ENCODE results near the gene POMT1.
A peak's percentile ranks its signal among the peaks of the same experiment; 100 is the strongest.
"Not testable (repeated sequence)": the region's sequence is repeated elsewhere in the genome, so short reads cannot be mapped to it uniquely, and the experiment has no call there.

POMT1 gene

GRCh38 chr9:131524665-131525315, 22.1 kb downstream of the POMT1 start:
- no peak for DNase-seq (ENCODE audit: low read depth)

DNA sequence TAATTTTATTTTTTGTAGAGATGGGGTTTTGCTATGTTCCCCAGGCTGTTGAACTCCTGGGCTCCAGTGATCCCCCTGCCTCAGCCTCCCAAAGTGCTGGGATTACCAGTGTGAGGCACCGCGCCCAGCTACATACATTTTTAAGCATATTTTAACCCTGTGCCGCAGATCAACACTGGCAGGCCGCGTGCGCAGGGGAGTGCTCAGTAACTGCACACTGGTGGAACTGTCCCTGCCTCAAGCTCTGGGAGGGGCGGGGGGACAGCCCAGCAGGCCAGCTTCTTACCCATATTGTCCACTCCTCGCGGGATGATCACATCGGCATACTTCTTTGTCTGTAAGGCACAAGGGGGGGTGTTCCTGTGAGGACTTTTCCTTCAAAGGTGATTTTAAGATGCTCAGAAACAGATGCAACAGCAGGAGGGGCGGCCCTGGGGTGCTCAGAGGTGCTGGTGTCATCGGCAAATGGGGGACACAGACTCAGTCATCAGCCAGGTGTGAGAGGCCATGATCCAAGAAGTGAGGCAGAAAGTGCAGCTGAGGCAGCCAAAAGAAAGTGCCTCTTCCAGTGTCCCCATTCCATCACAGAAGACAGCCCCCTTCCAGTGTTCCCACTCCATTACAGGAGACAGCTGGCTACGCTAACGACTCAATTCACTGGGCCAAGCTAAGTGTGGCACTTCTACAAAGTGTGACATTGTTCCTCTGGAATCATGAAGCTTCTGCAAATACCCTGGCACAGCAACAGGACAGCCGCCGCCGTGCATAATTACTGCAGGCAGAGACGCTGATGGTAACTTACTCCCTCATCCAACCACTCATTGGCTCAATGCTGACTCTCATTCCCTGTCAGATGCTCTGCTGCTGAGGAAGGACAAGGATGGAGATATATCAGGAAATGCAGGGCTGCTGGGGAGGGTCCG, 23.2 kb downstream of the POMT1 start:
- DNase-seq (ENCODE audit: low read depth), result no peak

GRCh38 chr9:131528186-131528585, 25.5 kb downstream of the POMT1 start:
- no peak for DNase-seq (ENCODE audit: low read depth)

DNA sequence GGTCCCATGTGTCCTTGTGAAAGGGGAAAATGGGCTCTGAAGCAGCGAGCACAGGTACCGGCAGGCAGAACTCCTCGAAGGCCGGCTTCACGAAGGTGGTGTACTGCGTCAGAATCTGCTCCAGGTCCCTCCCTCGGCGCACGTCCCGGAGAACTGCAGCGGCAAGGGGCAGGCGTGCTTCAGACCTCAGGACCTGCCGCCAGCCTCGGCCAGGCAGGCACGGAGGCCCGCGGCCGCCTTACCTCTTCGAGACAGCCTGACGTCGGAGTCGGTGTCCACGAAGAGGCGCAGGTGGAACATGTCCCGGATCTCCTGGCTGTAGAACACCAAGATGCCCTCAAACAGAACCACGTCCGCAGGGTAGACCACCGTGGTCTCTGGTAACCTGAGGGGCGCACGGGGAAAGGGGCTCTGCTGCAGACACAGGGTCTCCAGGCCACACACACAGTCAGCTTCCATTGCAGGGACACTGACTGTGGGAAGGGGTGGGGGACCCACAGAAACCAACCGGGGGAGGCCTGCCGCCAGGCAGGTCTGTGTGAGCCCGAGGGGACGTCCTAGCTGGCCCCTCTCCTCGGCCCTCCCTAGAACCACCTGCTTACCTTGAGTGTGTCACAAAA, 26.3 kb downstream of the POMT1 start:
- DNase-seq (ENCODE audit: low read depth), result no peak

GRCh38 chr9:131529597-131530545, 27.2 kb downstream of the POMT1 start:
- no peak for DNase-seq (ENCODE audit: low read depth)

DNA sequence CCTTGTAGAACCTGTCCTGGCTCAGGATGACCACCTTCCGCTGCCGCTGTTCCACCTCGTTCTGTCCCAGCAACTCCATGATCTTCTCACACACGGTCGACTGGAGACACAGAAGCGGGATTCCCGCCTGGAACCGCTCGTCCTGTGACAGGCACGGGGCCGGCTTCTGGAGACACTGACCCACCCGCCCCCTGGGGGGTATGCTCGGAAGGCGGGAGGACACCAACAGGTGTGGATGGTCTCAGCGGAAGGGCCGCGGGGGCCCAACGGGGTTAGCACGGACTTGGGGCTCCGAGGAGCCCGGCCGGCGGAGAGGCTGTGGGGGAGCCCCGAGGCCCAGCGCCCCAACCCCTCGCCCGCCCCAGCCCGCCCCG, 27.8 kb downstream of the POMT1 start:
- no peak for DNase-seq (ENCODE audit: low read depth)

DNA sequence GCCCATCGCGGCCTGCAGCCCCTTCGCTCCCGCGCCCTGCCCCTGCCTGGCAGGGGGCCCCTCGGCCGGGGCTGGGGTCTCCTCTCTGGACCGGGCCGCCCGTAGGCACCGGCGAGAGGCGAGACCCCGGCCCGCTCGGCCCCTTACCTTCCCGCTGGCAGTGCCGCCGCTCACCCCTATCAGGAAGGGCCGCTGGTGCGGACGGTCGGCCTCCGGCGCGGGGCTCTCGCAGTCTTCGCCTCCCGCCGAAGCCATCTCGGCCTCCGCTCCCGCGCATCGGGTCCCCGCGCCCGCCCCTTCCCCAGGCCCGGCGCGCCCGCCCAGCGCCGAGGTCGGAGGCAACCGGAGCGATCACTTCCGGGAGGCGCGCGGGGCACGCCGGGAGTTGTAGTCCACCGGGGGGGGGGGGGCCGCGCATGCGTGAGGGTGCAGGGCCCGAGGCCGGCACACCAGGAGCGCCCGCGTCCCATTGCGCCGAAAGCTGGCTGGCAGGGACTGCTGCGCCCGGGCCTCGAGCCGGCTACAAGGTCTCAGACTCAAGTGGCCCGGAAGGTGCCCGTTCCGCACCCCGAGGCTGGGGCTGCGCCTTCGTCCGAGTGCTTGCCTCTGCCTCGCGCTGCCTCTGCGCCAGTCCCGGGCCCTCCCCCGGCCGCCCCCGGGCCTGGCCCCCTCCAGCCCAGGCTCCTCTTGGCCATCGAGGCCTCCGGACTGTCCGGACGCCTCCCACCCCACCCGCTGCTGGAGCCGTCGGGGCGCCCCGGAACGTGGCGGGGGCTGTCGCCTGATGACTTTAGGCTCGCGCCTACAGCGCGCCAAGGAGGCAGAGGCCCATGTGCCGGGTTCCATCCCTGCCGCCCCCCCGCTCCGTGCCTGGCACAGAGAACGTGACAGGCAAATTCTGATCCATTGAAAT, 28.5 kb downstream of the POMT1 start, which contains the start of gene UCK1:
Gene UCK1 (minus strand): TSS at position 344 of the 913 bp plus-strand sequence. CDS start 89 bp downstream, at position 255.
- DNase-seq (ENCODE audit: low read depth), result peak; percentile 51

DNA sequence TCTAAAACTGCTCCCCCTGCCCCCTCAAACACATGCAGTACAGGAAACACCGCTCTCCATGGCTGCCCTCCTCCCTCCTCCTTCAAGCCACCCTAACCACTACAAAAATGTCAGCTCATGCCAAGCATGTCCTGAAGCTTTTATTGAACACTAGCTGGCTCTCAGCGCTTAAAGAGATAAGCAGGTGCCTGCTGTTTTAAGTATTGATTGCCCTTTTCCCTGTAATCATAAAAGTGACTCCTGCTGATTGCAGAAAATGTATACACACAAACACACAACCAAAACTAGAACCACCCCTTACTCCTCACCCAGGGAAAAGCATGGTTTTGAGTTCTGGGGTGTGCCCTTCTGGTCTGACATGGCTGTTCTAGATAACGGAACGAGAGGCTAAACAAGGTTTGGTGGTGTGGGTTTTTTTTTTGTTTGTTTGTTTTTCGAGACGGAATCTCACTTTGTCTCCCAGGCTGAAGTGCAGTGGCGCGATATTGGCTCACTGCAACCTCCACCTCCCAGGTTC, 32.1 kb downstream of the POMT1 start:
- no peak for DNase-seq (ENCODE audit: low read depth)

- no peak for DNase-seq (ENCODE audit: low read depth)
These were observed 35.2 kb downstream of the POMT1 start for GRCh38 chr9:131537946-131538345.

- DNase-seq (ENCODE audit: low read depth), result no peak
These were observed 36.7 kb downstream of the POMT1 start for GRCh38 chr9:131539223-131539923.

GRCh38 chr9:131543141-131543540, 40.4 kb downstream of the POMT1 start:
- DNase-seq (ENCODE audit: low read depth), result no peak

- no peak for DNase-seq (ENCODE audit: low read depth)
These were observed 42.5 kb downstream of the POMT1 start, which contains the start of gene PRRT1B for GRCh38 chr9:131545003-131545785. Gene PRRT1B, plus strand, starts transcription at chr9:131545523. Its CDS starts 93 bp downstream, at chr9:131545616.

GRCh38 chr9:131545786-131546335, 43.1 kb downstream of the POMT1 start:
- no peak for DNase-seq (ENCODE audit: low read depth)

GRCh38 chr9:131546336-131547084, 43.8 kb downstream of the POMT1 start:
- no peak for DNase-seq (ENCODE audit: low read depth)

DNA sequence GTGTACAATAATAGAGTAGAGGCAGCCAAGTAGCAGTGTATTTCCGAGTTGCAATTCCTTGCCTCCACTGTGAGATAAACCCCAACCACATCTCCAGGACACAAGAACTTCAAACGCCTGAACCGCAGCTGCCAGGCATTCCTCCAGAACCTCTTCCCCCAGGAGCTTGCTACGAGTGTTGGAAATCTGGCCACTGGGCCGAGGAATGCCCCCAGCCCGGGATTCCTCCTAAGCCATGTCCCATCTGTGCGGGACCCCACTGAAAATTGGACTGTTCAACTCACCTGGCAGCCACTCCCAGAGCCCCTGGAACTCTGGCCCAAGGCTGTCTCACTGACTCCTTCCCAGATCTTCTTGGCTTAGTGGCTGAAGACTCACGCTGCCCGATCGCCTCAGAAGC, 46.5 kb downstream of the POMT1 start:
- not testable (repeated sequence) for DNase-seq (ENCODE audit: low read depth)

- DNase-seq (ENCODE audit: low read depth), result not testable (repeated sequence)
These were observed 47.7 kb downstream of the POMT1 start for GRCh38 chr9:131550465-131550864.

DNA sequence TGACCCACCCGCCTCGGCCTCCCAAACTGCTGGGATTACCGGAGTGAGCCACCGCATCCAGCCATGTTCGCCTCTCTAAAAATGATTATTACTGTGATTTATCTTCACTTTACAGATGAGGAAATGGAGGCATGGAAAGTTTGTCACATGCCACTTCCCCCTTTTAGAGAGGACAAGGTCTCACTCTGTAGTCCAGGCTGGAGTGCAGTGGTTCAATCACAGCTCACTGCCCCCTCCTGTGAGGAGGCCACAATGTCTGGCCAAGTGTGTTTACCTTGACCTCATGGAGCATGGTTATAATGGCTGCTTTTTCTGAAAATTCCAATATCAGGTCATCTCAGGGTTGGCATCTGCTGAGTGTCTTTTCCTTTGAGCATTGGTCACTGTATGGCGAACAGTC, 49.3 kb downstream of the POMT1 start:
- no peak for DNase-seq (ENCODE audit: low read depth)
